NCI-H2171 (cell line): ENCODE measurements around the gene SPATA33.

ENCODE experiments used
- DNase-seq: peaks from one replicate; lab custom pipeline; 2025; lab: John Stamatoyannopoulos, UW

Gene SPATA33

DNA sequence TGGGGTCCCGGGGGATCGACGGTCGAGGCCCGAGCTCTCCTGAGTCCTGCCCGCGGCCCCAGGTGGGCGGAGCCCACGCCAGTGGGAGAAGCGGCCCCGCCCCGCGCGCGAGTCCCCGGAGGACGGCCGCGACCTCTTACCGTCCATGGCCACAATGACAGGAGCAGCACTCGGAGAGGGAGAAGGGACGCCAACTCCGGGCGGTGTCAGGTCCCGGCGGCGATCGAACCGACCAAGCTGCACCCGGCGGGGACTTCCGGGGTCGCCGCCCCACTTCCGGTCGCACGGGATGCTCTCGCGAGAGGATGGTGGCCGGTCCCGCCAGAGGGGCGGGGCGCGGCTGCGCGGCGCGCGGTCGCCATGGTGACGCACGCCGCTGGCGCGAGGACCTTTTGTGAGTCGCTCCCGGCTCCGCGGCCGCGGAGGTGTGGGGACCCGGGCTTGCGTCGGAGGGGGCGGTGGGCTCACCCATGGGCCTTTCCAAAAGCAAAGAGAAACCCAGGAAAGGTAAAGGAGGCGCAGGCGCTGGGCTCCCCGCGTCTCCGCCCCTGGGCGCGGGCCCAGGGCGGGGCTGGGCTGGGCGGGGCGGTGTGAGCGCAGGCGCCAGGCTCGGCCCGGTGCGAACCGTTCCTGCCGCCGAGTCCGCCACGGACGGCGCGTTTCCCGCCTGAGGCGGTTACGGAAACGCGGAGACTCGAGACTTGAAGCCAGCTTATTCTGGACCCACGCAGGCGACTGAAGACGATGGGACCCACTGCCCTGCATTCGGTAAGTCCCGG lies at the start of gene SPATA33, which contains the start of gene CHMP1A:
TSS of gene SPATA33 (plus strand) at position 395 of the 779 bp plus-strand sequence. CDS start at position 471, 76 bp downstream.
TSS of gene CHMP1A (minus strand) at position 267 of the 779 bp plus-strand sequence. CDS start at position 147, 120 bp downstream.
- DNase-seq = peak; percentile 92

- no peak for DNase-seq
These were observed 49.5 kb upstream of the SPATA33 start for GRCh38 chr16:89607937-89608740.

DNA sequence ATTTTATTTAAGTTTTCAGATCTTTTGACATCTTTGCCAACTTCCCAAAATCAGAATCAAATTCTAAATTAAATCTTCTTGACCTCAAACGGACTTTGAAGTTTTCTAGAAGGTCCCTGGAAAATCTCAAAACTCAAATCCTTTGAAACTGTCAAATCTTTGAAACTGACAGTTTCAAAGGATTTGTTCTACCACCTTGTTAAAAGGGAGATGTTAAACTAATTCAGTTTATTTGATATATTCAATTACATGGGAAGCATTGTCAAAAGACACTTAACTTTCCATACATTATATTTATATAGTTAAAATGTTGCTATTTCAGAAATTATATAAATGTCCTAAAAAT lies 47.6 kb upstream of the SPATA33 start:
- no peak for DNase-seq

GRCh38 chr16:89612415-89613166 lies 45.0 kb upstream of the SPATA33 start:
- DNase-seq = no peak

GRCh38 chr16:89613231-89613953 lies 44.2 kb upstream of the SPATA33 start, which contains the start of gene DPEP1:
Gene DPEP1 (plus strand): TSS chr16:89613642. CDS start chr16:89630411, 16,769 bp downstream.
- DNase-seq = no peak

DNA sequence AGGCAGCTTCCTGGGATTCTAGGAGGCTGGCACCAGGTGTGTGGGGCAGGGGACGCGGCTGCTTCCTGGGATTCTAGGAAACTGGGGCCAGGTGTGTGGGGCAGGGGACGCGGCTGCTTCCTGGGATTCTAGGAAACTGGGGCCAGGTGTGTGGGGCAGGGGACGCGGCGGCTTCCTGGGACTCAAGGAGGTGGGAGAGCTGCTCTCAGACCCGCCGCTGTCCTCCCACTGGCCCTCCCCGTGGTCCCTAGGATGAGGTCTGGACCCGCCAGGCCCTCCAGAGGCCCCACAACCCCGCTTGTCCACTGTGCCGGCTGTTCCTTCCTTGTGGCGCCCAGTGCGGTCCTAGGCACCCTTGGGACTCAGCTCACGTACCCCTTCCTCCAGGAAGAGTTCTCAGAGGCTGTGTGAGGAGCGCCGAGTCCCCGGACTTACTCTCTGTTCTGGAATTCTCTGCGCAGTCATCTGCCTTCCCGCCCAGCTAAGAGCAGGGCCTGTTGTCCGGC lies 43.6 kb upstream of the SPATA33 start:
- DNase-seq = no peak

GRCh38 chr16:89615176-89615575 lies 42.5 kb upstream of the SPATA33 start:
- no peak for DNase-seq

DNA sequence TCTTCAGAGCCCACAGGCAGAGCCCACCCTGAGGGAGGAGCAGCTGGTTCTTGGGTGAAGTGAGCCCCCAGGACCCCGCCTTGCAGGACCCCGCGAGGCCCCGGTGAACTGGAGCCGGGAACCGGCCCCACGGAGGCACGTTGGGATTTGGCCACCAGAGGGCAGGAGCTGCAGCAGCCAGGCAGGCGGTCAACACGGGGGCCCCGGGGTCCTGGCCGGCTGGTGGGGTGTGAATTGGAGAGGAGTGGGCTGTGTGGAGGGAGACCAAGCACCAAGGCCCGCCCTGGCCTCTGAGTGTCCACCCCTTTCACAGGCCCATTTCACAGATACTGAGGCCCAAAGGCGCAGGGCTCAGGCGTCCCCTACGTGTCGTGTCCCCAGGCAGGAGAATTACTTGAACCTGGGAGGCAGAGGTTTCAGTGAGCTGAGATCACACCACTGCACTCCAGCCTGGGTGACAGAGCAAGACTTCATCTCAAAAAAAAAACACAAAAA lies 42.0 kb upstream of the SPATA33 start:
- DNase-seq = no peak

DNA sequence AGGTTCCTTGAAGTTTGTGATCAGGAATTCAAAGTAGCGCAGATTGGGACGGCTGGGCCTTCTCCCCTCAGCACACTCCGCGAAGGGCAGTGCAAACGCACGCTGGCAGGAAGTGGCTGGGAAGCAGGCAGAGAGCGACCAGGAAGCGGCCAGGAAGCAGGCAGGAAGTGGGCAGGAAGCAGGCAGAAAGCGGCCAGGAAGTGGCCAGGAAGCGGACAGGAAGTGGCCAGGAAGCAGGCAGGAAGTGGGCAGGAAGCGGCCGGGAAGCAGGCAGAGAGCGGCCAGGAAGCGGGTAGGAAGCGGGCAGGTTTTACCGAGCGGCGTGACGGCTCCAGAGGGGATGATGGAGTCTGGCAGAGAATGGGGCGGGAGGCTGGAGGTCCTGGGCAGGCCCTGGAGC lies 41.0 kb upstream of the SPATA33 start:
- DNase-seq = no peak

DNA sequence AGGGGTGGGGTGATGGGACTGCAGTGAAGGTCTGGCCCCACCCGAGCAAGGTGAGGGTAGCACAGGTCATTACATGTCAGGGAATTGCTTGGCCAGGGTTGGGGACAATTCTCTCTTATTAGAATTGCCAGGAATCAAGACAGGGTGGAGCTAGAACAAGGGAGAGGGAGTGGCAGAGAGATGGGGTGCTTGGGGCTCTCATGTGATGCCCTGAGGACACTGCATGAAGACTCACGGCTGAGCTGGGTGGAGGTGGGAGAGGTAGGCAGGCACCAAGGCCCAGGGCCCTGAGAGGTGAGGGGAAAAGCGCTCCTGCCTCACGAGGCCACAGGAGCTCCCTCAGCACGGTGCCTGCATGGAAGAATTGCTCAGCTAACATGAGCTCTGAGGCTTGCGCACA lies 40.6 kb upstream of the SPATA33 start:
- no peak for DNase-seq

DNA sequence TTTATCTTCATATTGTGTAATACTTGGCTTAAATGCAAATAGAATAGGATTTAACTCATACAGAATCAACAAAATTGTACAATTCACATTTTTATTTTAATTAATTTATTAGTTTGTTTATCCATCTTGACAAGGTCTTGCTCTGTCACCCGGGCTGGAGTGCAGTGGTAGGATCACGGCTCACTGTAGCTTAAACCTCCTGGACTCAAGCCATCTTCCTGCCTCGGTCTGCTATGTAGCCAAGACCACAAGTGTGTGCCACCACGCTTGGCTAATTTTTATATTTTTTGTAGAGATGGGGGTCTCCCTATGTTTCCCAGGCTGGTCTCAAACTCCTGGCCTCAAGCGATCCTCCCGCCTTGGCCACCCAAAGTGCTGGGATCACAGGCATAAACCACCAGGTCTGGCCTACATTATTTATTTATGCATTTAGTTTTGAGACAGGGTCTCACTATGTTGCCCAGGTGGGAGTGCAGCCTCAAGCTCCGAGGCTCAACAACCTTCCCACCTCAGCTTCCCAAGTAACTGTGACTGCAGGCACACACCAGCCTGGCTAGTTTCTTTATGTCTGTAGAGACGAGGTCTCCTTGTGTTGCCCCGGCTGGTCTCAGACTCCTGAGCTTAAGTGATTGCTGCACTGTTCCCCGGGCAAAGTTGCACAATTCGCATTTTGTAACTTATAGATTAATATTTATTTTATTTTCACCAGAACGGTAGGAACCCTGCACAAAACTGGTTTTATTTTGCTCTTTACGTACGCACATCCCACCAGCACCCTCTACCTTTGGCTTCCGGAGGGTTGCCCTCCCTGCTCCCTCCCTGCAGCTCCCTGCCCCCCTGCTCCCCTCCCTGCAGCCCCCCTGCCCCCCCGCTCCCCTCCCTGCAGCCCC lies 39.3 kb upstream of the SPATA33 start:
- no peak for DNase-seq

DNA sequence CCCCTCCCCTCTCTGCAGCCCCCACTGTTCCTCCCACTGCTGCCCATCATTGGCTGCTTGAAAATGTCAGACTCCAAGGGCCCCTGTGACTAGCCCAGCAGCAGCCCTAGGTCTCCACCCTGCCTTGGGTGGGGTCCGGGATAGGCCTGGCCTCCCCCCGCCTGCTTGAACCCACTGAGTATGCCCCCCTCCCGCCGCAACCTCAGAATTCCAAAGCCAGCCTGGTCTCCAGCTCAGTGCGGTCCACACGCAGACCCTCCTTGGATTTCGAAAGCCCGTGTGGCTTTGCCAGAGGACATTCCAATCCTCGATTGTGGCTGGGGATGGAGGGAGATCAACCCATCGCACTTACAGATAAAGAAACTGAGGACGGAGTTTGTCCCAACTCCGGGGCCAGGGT lies 37.8 kb upstream of the SPATA33 start:
- DNase-seq = no peak

- DNase-seq = no peak
These were observed 37.2 kb upstream of the SPATA33 start for GRCh38 chr16:89620406-89620841.

GRCh38 chr16:89621136-89621697 lies 36.4 kb upstream of the SPATA33 start:
- no peak for DNase-seq

DNA sequence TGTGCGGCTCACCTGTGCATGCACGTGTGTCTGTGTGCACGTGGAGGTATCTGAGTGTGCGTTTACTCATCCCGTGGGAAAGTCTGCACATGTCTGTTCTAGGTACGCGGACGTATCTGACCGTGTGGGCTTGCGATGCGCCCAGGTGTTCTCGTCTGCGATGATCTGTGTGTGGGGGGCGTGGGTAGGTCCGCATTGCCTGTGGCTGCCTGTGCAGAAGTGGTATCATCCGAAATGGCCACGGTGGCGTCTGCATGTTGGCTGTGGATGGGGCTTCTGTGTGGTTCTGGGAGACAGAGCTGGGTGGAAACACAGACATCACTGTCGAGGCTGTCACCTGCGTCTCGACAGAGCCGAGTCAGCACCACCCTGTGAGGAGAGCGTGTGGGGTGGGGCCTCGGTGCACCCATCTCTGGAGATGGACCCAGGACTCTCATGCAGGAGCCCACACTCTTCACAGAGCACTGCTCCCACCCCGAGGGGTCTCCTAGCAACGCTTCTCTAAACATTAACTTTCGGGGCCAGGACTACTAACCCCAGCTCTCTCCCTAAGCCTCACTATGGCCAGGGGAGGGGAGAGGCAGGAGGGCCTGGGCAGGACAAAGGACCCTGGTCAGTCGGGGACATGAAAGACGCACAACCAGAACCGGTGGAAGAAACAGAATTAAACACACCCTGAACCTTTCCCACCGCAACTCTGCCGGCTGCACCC lies 35.8 kb upstream of the SPATA33 start:
- DNase-seq = no peak

DNA sequence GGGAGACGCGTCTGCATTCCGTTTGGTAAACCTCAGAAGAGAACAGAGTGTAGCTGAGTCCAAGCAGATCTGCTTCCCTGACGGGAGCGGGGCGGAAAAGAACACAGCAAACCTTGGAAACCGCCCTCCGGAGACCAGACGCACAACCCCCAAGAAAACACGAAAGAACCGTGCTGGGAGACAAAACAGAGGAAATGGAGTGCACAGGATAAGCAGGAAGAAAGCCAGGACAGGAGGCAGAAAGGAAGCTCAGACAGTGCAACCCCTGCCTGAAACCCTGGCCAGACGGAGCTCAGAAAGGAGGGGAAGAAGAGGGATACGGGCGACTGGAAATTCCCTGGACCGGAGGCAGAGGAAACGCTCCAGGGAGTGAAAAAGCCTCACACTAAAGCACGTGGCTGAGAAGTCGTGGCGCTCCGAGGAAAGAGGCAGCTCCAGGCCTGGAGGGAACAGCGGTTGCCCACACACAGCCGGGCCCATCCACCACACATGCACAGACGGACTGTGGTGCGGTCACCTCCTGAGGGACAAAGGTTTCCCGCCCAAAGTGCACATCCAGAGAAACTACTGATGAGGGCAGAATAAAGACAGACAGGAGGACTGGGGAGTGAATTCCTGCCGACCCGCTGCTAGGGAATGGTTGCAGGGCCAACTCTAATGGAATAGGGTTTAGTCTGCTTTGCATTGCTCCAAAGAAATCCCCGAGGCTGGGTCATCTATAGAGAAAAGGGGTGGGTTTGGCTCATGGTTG lies 34.0 kb upstream of the SPATA33 start:
- DNase-seq = no peak

DNA sequence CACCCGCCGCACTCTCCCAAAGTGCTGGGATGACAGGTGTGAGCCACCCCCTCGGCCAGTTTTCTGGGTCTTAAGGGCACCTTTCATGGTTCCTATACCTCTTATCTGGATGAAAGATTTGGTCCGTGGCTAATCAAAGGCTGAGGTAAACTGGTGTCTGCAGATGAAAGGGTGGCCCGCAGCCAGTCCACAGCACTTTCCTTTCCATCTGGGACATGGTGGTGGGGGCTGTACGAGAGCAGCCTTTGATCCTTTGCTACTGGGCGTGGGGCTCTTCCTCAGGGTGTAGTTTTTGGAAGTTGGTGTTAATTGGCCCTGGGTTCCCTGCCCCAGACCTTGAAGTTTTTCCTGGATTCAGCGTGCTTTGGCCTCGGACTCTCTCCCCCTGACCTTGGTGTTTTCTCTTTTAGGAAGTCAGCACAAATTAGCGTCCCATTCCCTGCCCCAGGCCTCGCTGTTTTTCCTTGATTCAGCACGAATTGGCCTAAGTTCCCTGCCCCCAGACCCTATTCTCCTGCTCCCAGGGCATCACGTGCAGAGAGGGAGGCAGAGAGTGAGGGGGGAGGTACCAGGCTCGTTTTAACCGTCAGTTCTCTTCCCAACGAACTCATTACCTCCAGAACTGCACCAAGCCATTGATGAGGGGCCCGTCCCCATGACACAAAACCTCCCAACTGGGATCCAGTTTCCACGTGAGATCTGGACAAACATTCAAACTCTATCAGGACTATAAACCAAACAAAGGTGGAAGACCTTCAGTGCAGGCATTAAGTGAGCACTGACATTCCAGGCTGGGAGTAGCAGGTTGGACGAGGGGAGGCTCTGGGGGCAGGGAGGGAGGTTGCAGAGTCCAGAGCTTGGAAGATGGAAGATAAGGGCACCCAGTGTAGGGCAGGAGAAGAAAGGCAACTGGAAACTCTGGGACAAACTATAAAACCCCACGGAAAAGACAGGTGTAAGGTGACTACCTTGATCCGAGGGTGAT lies 32.6 kb upstream of the SPATA33 start:
- no peak for DNase-seq
